GM12875 (cell line): ENCODE results near the gene FRMD1.

ENCODE experiments used
- H3K4me3 ChIP-seq: one replicate; pipeline ENCODE4 v1.5.1; 2011; ENCODE audit warnings: low read depth, low read length, control low read depth
- TF ChIP-seq, protein P1 (sequence below): IDR thresholded peaks from 2 replicates; pipeline ENCODE4 v1.5.1; 2011; ENCODE audit warnings: low read depth, mild to moderate bottlenecking, control low read depth, inconsistent platforms, low read length, moderate library complexity, borderline replicate concordance; ENCODE audit not compliant: insufficient read depth

FRMD1 gene

DNA sequence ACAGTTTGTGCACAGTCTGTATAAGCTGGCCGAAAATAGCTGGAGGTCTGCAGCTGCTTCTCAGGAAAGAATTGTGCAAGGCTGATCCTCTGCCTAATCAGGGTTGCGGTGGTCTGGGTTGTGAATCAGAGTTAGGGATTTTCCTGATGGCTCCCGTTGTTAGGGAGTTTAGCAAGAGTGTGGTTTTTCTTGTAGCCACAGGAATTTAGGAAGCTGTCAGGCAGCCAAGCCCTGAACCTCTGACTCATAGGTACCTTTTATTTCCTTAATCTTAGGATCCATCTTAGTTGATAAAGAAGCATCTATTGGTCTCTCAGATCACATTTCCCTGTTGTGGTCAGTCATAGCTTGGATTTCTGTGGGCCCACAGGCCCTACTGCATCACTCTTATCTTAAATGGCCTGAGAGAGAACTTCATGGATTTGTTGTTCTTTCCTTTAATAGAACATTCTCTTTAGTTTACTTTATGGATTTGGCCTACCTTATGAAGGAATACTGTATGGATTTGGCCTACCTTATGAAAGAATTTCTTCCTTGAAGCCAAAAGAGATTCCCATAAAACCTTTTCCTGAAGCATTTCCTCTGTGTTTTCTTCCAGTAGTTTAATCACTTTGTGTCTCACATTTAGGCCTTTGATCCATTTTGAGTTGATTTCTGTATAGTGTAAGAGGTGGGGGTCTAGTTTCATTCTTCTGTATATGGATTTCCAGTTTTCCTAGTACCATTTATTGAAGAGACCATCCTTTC is 71.2 kb downstream of the FRMD1 start:
- no peak overlapping the region for H3K4me3 ChIP-seq
- TF ChIP-seq, protein P1, sequence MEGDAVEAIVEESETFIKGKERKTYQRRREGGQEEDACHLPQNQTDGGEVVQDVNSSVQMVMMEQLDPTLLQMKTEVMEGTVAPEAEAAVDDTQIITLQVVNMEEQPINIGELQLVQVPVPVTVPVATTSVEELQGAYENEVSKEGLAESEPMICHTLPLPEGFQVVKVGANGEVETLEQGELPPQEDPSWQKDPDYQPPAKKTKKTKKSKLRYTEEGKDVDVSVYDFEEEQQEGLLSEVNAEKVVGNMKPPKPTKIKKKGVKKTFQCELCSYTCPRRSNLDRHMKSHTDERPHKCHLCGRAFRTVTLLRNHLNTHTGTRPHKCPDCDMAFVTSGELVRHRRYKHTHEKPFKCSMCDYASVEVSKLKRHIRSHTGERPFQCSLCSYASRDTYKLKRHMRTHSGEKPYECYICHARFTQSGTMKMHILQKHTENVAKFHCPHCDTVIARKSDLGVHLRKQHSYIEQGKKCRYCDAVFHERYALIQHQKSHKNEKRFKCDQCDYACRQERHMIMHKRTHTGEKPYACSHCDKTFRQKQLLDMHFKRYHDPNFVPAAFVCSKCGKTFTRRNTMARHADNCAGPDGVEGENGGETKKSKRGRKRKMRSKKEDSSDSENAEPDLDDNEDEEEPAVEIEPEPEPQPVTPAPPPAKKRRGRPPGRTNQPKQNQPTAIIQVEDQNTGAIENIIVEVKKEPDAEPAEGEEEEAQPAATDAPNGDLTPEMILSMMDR = no peak

DNA sequence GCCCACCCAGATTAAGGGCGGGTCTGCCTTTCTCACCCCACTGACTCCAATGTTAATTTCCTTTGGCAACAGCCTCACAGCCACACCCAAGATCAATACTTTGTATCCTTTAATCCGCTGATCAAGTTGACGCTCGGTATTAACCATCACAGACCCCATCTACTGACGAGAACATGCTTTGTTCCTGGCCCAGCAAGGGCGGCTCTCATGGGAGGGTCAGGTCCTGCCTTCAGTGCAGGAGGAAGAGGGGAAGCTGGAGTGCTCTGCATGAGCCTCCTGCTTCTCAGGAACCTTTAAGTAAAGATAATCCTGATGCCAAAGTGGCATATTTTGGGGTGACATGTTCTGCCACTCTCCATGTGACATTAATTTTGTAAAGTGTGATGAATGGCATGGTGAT is 73.2 kb downstream of the FRMD1 start:
- H3K4me3 ChIP-seq = no peak overlapping the region
- TF ChIP-seq, protein P1 = no peak

DNA sequence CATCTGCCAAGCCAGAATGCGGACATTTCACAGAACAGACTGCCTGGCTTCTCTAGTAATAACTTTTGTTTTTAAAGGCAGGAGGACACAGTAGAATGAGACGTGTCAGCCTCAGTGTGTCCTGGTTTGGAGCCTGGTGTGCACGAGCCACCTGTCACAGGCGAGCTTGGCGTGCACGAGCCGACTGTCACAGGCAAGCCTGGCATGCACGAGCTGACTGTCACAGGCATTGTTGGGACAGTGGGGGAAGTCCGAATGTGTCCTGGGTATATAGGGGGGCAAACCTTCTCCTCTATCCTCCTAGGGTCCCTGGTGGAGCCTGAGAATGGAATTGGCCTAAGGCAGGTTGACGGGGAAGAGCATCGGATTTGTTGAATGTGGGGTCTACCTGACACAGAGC is 74.1 kb downstream of the FRMD1 start:
- TF ChIP-seq, protein P1 = no peak
- H3K4me3 ChIP-seq = no peak overlapping the region

DNA sequence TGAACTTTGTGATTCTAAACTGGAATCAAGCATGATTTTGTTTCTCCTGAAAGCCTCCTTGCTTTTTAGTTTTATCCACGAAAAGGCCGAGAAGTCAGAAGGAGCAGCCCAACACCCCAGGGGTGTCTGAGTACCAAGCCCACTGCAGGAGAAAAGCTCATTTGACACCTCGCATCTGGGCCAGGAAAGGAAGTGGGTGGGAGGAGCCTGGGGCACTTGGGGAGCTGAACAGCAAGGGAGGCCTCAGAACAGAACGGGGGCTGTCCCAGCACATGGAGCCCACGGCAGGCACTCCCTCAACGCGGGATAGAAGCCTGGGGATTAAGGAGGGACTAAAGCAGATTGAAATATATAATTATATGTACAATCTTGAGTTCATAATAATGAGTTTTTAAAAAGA is 75.0 kb downstream of the FRMD1 start:
- no peak overlapping the region for H3K4me3 ChIP-seq
- TF ChIP-seq, protein P1 = no peak
